ENCODE data around the gene ZNF30.
"Not testable (repeated sequence)": the region's sequence is repeated elsewhere in the genome, so short reads cannot be mapped to it uniquely, and the experiment has no call there.

Gene ZNF30

GRCh38 chr19:34985249-34986022 is 58.7 kb downstream of the ZNF30 start:
- DNase-seq (ENCODE audit: low read depth in 2 of 2) = no peak

- no peak for DNase-seq (ENCODE audit: low read depth in 2 of 2)
Observed at GRCh38 chr19:34988119-34988518, 61.4 kb downstream of the ZNF30 start.

- no peak for DNase-seq (ENCODE audit: low read depth in 2 of 2)
Observed at GRCh38 chr19:34989298-34989697, 62.6 kb downstream of the ZNF30 start.

- DNase-seq (ENCODE audit: low read depth in 2 of 2) = no peak
Observed at GRCh38 chr19:34990578-34991192, 64.0 kb downstream of the ZNF30 start.

- no peak for DNase-seq (ENCODE audit: low read depth in 2 of 2)
Observed at GRCh38 chr19:34991542-34992333, 65.0 kb downstream of the ZNF30 start.

GRCh38 chr19:34992582-34992981 is 65.9 kb downstream of the ZNF30 start:
- DNase-seq (ENCODE audit: low read depth in 2 of 2) = not testable (repeated sequence)

- DNase-seq (ENCODE audit: low read depth in 2 of 2) = no peak
Observed at GRCh38 chr19:34994286-34994642, 67.6 kb downstream of the ZNF30 start.
